ENCODE results near the gene SORCS2. TPM values are rescaled to one million over a fixed set of nuclear protein-coding genes. Genes with fewer than 3 reads are reported as not detected.

Gene SORCS2
- total and polyA plus RNA-seq, 2 donors (not counting 1 experiment from before 2014, with no cell fraction given) = not detected

GRCh38 chr4:7421356-7422150 is 229.2 kb downstream of the SORCS2 start:
- ChIA-PET POLR2A (no interaction called here), CTCF (no interaction called here)
- Histone ChIP-seq H2AFZ (ENCODE audit: insufficient read depth, low read depth, low read length, poor library complexity, severe bottlenecking) (no peak overlapping the region), H3K9me3 (ENCODE audit: control extremely low read depth in 1 of 3, control insufficient read depth in 2 of 3, insufficient read depth in 1 of 3, low read length in 2 of 3) (peaks cover 0 to 18% (median 0%) of the 10 kb centered on the region in 3 donors), H3K27ac (ENCODE audit: low read length in 2 of 2) (no peak overlapping the region), H3K4me3 (ENCODE audit: control extremely low read depth in 1 of 5, extremely low read depth in 1 of 5, insufficient read depth in 1 of 5, low read depth in 2 of 5, low read length in 4 of 5) (no peak overlapping the region), H3K79me2 (ENCODE audit: control insufficient read depth, insufficient read depth, low read length) (no peaks in the 10 kb centered on the region), H3K36me3 (replicated peaks in 1 of 2; ENCODE audit: control extremely low read depth in 1 of 2, control insufficient read depth in 1 of 2, extremely low read depth in 1 of 2, insufficient read depth in 2 of 2, low read length in 1 of 2) (no peaks in the 10 kb centered on the region), H4K20me1 (ENCODE audit: control insufficient read depth, insufficient read depth, low read length, poor library complexity, severe bottlenecking) (no peaks in the 10 kb centered on the region), H3K4me2 (replicated peaks; ENCODE audit: low read depth, low read length, poor library complexity, severe bottlenecking) (no peak overlapping the region), H3K27me3 (replicated peaks in 1 of 4; ENCODE audit: control extremely low read depth in 1 of 4, control insufficient read depth in 3 of 4, insufficient read depth in 4 of 4, low read length in 3 of 4) (no peaks in the 10 kb centered on the region), H3K4me1 (ENCODE audit: control insufficient read depth in 2 of 2, insufficient read depth in 2 of 2, low read length in 2 of 2) (no peaks in the 10 kb centered on the region), H3K9ac (ENCODE audit: low read length) (no peak overlapping the region)
- Mint-ChIP-seq H3K27me3 (no peaks in the 10 kb centered on the region), H3K4me1 (no peaks in the 10 kb centered on the region), H3K27ac (no peak overlapping the region), H3K4me3 (no peak overlapping the region), H3K9me3 (ENCODE audit: insufficient read depth) (peaks cover 3% of the 10 kb centered on the region)
- DNase-seq (no peak), ATAC-seq (ENCODE audit: low read depth) (no peak)
- TF ChIP-seq EZH2 (IDR thresholded peaks at IDR 0.05; ENCODE audit: borderline replicate concordance, insufficient read depth, low read depth, low read length, poor library complexity, severe bottlenecking) = no peak
- intact Hi-C loops (cut with micrococcal nuclease) = no loop called here
- WGBS (ENCODE audit: insufficient coverage) = 91% methylated on average over 18 of the region's 24 CpGs

GRCh38 chr4:7422151-7422897 is 230.0 kb downstream of the SORCS2 start:
- no peak overlapping the region for H3K27ac Mint-ChIP-seq

More at GRCh38 chr4:7422151-7422897, 230.0 kb downstream of the SORCS2 start:
- Mint-ChIP-seq H3K9me3 (ENCODE audit: insufficient read depth) (peaks cover 3% of the 10 kb centered on the region), H3K27me3 (no peaks in the 10 kb centered on the region), H3K4me1 (no peaks in the 10 kb centered on the region), H3K4me3 (no peak overlapping the region)
- H3K27ac ChIP-seq (ENCODE audit: low read length in 2 of 2) = no peak overlapping the region
- POLR2A ChIA-PET = no interaction called here
- H3K4me2 ChIP-seq (replicated peaks; ENCODE audit: low read depth, low read length, poor library complexity, severe bottlenecking) = no peak overlapping the region
- H2AFZ ChIP-seq (ENCODE audit: insufficient read depth, low read depth, low read length, poor library complexity, severe bottlenecking) = no peak overlapping the region
- WGBS (ENCODE audit: insufficient coverage) = 89% methylated on average over 18 of the region's 19 CpGs
- no peaks in the 10 kb centered on the region for H3K79me2 ChIP-seq (ENCODE audit: control insufficient read depth, insufficient read depth, low read length)
- H3K9ac ChIP-seq (ENCODE audit: low read length) = no peak overlapping the region
- intact Hi-C loops (cut with micrococcal nuclease) = no loop called here
- H3K4me1 ChIP-seq (ENCODE audit: control insufficient read depth in 2 of 2, insufficient read depth in 2 of 2, low read length in 2 of 2) = no peaks in the 10 kb centered on the region
- H3K36me3 ChIP-seq (replicated peaks in 1 of 2; ENCODE audit: control extremely low read depth in 1 of 2, control insufficient read depth in 1 of 2, extremely low read depth in 1 of 2, insufficient read depth in 2 of 2, low read length in 1 of 2) = no peaks in the 10 kb centered on the region
- CTCF ChIA-PET = no interaction called here
- DNase-seq (no peak), ATAC-seq (ENCODE audit: low read depth) (no peak)
- H4K20me1 ChIP-seq (ENCODE audit: control insufficient read depth, insufficient read depth, low read length, poor library complexity, severe bottlenecking) = no peaks in the 10 kb centered on the region
- no peaks in the 10 kb centered on the region for H3K27me3 ChIP-seq (replicated peaks in 1 of 4; ENCODE audit: control extremely low read depth in 1 of 4, control insufficient read depth in 3 of 4, insufficient read depth in 4 of 4, low read length in 3 of 4)
- TF ChIP-seq EZH2 (IDR thresholded peaks at IDR 0.05; ENCODE audit: borderline replicate concordance, insufficient read depth, low read depth, low read length, poor library complexity, severe bottlenecking) = no peak
- TF ChIP-seq, protein P1, sequence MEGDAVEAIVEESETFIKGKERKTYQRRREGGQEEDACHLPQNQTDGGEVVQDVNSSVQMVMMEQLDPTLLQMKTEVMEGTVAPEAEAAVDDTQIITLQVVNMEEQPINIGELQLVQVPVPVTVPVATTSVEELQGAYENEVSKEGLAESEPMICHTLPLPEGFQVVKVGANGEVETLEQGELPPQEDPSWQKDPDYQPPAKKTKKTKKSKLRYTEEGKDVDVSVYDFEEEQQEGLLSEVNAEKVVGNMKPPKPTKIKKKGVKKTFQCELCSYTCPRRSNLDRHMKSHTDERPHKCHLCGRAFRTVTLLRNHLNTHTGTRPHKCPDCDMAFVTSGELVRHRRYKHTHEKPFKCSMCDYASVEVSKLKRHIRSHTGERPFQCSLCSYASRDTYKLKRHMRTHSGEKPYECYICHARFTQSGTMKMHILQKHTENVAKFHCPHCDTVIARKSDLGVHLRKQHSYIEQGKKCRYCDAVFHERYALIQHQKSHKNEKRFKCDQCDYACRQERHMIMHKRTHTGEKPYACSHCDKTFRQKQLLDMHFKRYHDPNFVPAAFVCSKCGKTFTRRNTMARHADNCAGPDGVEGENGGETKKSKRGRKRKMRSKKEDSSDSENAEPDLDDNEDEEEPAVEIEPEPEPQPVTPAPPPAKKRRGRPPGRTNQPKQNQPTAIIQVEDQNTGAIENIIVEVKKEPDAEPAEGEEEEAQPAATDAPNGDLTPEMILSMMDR (IDR thresholded peaks at IDR 0.05) = no peak
- no peak overlapping the region for H3K4me3 ChIP-seq (ENCODE audit: control extremely low read depth in 1 of 5, extremely low read depth in 1 of 5, insufficient read depth in 1 of 5, low read depth in 2 of 5, low read length in 4 of 5)
- H3K9me3 ChIP-seq (ENCODE audit: control extremely low read depth in 1 of 3, control insufficient read depth in 2 of 3, insufficient read depth in 1 of 3, low read length in 2 of 3) = peaks cover 0 to 18% (median 0%) of the 10 kb centered on the region in 3 donors
